Epidermal melanocyte (primary cell): ENCODE data around the gene CSNK1E.

ENCODE experiments used
- DNase-seq: peaks from one replicate; pipeline ENCODE4 v3.0.0; 2011; ENCODE audit warnings: low spot score; ENCODE audit not compliant: insufficient read length

Gene CSNK1E

GRCh38 chr22:38335077-38335476 is 17.8 kb upstream of the CSNK1E start:
- no peak for DNase-seq

GRCh38 chr22:38327805-38328204 is 10.6 kb upstream of the CSNK1E start:
- peak; percentile 71 for DNase-seq

- DNase-seq, result no peak
These were observed 10.2 kb upstream of the CSNK1E start for GRCh38 chr22:38327396-38327795.

- DNase-seq, result no peak
These were observed 8.4 kb upstream of the CSNK1E start for GRCh38 chr22:38325587-38325986.

- no peak for DNase-seq
These were observed 3.6 kb upstream of the CSNK1E start for GRCh38 chr22:38320605-38321402.

- DNase-seq, result no peak
These were observed 1.9 kb upstream of the CSNK1E start for GRCh38 chr22:38318792-38319773.

- peak; percentile 88 for DNase-seq
These were observed 922 bp upstream of the CSNK1E start for GRCh38 chr22:38317995-38318715.

GRCh38 chr22:38316364-38317121 is 690 bp downstream of the CSNK1E start:
- peak; percentile 62 for DNase-seq

- DNase-seq, result no peak
These were observed 1.3 kb downstream of the CSNK1E start for GRCh38 chr22:38315823-38316363.

GRCh38 chr22:38314933-38315822 is 2.1 kb downstream of the CSNK1E start:
- DNase-seq, result no peak

- DNase-seq, result no peak
These were observed 2.9 kb downstream of the CSNK1E start for GRCh38 chr22:38314051-38314932.

- DNase-seq, result peak; percentile 63
These were observed 3.8 kb downstream of the CSNK1E start for GRCh38 chr22:38313384-38313955.

- no peak for DNase-seq
These were observed 4.9 kb downstream of the CSNK1E start for GRCh38 chr22:38312261-38312800.

GRCh38 chr22:38311323-38311620 is 6.0 kb downstream of the CSNK1E start:
- no peak for DNase-seq

GRCh38 chr22:38310518-38311322 is 6.5 kb downstream of the CSNK1E start:
- DNase-seq, result no peak

- no peak for DNase-seq
These were observed 7.4 kb downstream of the CSNK1E start for GRCh38 chr22:38309614-38310517.
